HG03097 (cell line): Measurements from ENCODE around the gene TMEM81.

ENCODE experiments used
- ATAC-seq: cut with Tn5 transposase; IDR thresholded peaks from one replicate; pipeline ENCODE4 v1.9.1; 2021; ENCODE audit not compliant: unreplicated experiment, low FRiP score

TMEM81 gene

DNA sequence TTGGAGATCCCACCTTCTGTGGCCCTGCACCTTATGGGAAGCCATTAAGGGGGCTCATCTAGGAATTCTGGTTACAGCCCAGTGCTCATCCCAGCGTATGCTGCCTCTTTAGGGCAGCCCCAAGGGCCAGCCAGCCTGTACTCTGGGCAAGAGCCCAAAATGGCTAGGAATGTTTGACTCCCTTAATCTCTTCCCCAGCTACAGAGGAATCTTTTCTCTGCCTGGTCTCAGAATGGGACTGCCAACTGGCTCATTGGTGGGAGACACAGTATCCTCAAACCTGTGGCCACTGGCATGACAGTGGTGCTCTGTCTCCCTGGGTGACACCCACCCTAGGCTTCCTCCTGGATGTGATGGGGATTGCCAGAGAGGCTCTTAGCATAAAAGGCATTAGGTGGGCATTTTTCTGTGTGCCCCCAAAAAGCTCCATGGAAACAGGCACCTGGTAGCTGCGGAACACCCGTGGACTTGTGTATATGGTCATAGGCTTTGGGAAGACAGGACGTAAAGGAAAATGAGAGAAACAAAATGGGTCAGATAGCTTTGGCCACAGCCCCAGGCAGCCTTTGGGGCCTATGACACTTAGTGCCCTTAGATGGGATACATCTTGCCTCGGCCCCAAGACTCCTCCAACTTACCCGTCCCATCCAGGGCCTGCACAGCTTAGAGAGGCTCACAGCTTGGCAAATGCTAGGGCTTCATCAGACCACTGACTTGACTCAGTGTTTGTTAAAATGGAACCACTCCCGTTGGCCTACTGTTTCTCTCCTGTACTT, 6.9 kb downstream of the TMEM81 start:
- ATAC-seq, result no peak

DNA sequence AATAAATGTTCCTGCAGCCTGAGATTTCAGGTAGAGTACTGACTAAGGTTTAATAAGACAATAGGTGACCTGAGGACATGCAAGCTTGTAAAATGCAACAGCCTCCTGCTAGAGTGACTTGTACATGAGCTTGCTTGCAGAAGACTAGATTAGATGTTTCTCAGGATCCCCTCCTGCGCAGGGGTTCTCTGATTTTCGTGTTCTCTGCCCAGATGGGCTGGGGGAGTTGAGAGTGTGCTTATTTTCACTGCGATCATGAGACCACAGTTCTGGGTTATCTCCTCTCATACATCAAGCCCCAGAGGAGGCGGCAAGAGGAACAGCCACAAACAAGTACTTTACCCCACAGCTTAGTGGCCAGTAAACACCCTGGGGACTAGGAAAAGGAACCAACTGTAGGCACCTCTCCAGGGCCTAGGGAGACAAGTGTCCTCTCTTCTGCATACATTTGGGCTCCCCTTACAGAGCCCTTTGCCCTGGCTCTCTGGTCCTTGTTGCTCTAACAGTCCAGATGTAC, 8.0 kb downstream of the TMEM81 start:
- ATAC-seq, result no peak

GRCh38 chr1:205075642-205076155, 8.6 kb downstream of the TMEM81 start:
- ATAC-seq, result no peak

GRCh38 chr1:205074513-205074912, 9.7 kb downstream of the TMEM81 start:
- no peak for ATAC-seq

- no peak for ATAC-seq
Observed at GRCh38 chr1:205074084-205074483, 10.2 kb downstream of the TMEM81 start.

GRCh38 chr1:205073511-205073910, 10.7 kb downstream of the TMEM81 start:
- ATAC-seq, result no peak

- ATAC-seq, result no peak
Observed at GRCh38 chr1:205072881-205073280, 11.4 kb downstream of the TMEM81 start.

DNA sequence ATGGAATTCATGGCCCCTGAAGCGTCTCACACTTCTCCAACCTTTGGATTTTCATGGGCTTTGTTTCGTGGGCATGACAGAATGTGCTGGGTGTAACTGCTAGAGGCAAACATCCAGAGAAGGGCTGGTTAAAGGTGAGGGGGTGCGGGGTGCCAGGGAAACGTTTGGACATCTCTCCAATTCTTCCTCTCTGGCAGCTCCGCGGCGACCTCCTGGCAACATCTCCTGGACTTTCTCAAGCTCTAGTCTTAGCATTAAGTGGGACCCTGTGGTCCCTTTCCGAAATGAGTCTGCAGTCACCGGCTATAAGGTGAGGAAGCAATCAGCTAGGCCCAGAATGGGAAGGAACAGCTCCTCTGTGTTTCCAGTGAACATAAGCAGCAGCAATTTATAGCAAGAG, 12.0 kb downstream of the TMEM81 start:
- no peak for ATAC-seq

GRCh38 chr1:205071801-205072200, 12.5 kb downstream of the TMEM81 start:
- ATAC-seq, result no peak

DNA sequence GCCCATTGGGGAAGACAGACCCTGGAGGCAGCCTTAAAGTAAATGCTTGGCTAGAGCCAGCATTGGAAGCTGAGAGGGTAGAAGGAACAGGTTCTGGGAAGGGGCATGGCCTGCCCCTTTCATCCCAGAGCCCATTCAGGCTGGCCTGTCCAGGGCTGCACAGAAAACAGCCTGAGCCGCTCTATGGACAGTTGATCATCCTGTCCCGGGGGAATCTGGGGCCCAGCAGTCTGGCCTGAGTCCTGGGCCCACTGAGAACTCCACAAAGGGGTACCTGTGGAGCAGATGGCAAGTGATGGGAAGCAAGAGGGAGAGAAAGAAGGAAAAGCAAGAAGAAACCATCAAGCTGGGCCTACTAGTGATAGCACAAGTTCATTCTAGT, 13.2 kb downstream of the TMEM81 start:
- ATAC-seq, result no peak

DNA sequence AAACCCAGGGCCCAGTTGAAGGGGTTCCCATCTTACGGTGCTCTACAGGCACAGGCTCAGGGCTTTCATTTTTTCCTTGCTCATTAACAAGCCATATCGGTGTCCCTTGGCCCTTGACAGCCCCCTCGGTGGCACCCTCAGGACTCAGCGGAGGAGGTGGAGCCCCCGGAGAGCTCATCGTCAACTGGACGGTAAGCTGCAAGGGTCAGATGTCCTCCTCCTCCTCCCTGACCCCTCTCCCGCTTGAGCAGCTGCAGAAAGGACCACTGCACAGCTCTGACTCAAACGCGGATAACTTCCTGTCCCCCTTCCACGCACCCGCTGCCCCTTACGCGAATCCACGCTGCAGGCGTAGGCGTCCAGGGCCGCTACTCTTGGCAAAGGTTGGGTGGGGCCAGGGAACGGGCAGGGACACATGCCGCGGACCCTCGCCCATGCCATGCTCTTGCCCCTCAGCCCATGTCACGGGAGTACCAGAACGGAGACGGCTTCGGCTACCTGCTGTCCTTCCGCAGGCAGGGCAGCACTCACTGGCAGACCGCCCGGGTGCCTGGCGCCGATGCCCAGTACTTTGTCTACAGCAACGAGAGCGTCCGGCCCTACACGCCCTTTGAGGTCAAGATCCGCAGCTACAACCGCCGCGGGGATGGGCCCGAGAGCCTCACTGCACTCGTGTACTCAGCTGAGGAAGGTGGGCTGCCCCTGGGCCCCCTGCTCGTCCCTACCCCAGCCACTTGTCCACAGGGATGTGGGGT, 14.7 kb downstream of the TMEM81 start:
- ATAC-seq, result no peak

DNA sequence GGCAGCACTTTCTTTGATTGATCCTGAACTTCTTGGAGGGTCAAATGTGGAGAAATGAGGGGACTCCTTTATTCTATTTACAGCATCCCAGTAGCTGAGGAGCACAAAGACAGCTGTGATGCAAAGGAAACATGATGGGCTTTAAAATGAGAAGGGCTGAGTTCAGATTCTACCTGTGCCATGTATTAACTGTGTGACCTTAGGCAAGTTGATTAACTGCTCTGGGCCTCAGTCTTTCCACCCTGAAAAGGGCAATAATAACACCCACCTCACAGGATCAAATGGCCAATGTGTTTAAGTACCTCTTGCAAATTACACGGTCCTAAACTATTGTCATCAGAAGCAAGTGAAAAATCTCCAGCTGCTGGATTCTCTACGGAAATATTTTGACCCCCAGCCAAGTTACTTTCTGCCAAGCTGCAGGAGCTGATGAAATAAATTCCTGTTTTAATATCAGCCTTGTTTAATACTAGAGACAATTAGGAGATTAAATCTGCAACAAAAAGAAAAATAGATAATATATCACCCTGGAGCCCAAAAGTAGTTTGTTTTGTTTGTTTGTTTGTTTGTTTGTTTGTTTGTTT, 15.7 kb downstream of the TMEM81 start:
- ATAC-seq, result no peak

DNA sequence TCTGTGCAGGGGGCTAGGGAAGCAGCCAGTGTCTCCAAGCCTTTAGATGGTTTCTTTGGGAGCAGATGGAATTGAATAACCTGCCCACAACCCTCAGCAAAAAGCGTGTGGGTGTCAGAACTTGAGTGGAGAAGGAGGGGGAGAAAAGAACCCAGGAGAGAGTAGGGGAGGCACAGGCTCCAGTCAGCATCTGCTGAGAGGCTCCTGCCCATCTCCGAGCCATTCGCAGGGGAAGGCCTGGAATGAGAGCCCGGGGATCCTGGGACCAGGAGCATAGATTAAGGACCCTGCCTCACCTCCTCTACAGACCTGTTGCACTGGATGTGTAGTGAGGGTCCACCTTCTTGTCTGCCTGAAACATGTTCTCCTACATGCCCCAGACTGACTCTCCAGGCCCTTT, 16.3 kb downstream of the TMEM81 start:
- no peak for ATAC-seq

GRCh38 chr1:205067031-205067430, 17.2 kb downstream of the TMEM81 start:
- ATAC-seq, result no peak

GRCh38 chr1:205066141-205066818, 18.0 kb downstream of the TMEM81 start:
- no peak for ATAC-seq

- no peak for ATAC-seq
Observed at GRCh38 chr1:205065666-205066065, 18.6 kb downstream of the TMEM81 start.

GRCh38 chr1:205064741-205065316, 19.4 kb downstream of the TMEM81 start:
- no peak for ATAC-seq

DNA sequence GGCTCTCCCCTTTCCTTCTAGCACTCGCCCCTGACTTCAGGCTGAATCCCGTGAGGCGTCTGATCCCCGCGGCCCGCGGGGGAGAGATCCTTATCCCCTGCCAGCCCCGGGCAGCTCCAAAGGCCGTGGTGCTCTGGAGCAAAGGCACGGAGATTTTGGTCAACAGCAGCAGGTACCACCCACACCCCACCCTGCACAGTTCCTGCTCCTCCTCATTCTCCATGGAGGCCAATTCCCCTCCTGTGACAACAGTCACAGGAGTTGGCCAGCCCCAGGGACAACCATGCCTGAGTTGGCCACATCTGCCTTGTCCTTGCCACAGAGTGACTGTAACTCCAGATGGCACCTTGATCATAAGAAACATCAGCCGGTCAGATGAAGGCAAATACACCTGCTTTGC, 20.0 kb downstream of the TMEM81 start:
- no peak for ATAC-seq

- ATAC-seq, result no peak
Observed at GRCh38 chr1:205062895-205063294, 21.4 kb downstream of the TMEM81 start.

GRCh38 chr1:205062319-205062718, 21.9 kb downstream of the TMEM81 start:
- ATAC-seq, result no peak
